ENCODE results near the gene CERK.
"Not testable (repeated sequence)": the region's sequence is repeated elsewhere in the genome, so short reads cannot be mapped to it uniquely, and the experiment has no call there.

The CERK gene

GRCh38 chr22:46748908-46749675, 11.0 kb upstream of the CERK start:
- peak; percentile 57 for DNase-seq

- DNase-seq: no peak
Observed at GRCh38 chr22:46748206-46748907, 10.3 kb upstream of the CERK start.

- no peak for DNase-seq
Observed at GRCh38 chr22:46747646-46748045, 9.6 kb upstream of the CERK start.

- no peak for DNase-seq
Observed at GRCh38 chr22:46746620-46747019, 8.6 kb upstream of the CERK start.

- no peak for DNase-seq
Observed at GRCh38 chr22:46746192-46746591, 8.1 kb upstream of the CERK start.

GRCh38 chr22:46744581-46744980, 6.5 kb upstream of the CERK start:
- DNase-seq: no peak

- no peak for DNase-seq
Observed at GRCh38 chr22:46742576-46743221, 4.6 kb upstream of the CERK start.

GRCh38 chr22:46741974-46742519, 4.0 kb upstream of the CERK start:
- DNase-seq: no peak

DNA sequence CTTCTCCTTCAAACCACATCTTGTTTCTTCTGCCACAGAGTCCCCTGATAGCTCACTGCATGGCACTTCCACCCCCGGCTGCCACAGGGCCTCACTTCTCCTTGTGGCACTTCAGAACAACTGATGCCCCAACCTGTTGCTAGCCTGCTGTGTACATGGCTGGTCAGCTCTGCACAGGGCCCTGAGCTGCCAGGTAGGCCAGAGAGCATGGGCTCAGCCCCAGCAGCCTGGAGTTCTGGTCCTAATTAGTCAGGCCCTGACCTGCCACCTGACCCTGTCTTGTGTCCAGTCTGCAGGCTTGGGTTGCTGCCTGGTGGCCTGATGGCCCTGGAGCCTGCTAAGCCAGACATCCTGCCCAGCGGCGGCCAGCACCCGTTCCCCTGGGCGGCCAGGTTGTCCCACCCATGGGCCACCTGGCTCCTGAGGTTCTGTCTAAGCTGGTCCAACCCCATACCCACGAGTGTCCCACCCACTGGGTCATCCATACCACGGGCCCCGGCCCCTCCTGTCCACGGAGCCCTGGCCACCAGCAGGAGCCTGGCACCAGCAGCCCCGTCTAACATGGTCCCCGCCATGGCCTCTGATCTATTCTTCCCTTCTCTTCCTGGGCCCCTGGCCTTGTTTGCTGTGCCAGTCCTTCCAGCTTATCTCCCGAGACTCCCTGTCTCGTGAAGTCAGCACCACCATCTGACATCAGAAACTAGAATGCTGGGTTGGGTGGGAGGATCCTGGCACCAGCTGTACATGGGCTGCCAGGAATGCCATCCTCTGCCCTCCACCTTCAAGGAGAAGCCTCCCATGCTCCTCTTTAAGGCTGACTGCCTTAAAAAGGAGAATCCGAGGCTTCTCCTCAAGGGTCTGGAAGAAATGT, 3.1 kb upstream of the CERK start:
- DNase-seq: no peak

- DNase-seq: no peak
Observed at GRCh38 chr22:46739094-46739870, 1.2 kb upstream of the CERK start.

- DNase-seq: peak; percentile 42
Observed at GRCh38 chr22:46738647-46739093, 618 bp upstream of the CERK start.

GRCh38 chr22:46737105-46737975, 712 bp downstream of the CERK start:
- peak; percentile 65 for DNase-seq

GRCh38 chr22:46736705-46737104, 1.3 kb downstream of the CERK start:
- no peak for DNase-seq

DNA sequence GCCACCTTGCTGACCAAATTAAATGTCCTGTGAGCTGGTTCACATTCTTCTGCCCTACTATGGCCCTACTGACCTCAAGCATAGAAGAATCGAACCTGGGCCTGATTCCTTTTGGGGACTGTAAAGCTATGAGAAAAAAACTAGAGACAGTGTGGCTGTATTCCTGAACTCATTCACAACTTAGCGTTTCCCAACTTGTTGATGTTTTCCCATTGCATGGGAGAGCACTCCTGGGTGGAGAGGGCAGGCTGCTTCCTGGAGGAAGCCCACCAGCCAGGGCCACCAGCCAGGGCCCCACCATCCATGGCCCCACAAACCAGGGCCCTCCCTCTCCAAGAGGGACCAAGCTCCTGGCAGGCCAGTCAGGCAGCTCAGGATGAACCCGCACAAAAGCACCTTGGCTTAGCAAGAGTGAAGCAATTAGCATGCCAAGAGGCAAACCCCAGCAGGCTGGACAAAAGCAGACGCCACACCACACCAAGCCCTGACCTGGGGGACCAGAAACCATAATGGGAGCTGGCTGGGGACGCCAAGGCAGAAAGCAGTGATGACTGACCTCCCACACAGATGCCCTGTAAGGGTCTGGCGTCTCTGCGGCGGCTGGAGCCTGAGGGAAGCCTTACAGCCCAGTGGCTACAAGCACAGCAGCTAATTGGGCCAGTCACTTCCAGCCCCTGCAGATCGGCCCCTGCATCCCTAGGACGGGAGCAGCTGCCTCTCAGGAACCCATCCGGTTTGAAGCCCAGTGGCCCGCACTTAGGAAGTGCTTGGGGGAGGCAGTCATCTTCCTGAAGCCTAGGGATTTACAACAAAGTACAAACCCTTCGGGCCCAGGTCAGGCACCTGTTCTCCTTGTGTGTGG, 2.1 kb downstream of the CERK start:
- no peak for DNase-seq

GRCh38 chr22:46734830-46735453, 3.1 kb downstream of the CERK start:
- peak; percentile 61 for DNase-seq

- not testable (repeated sequence) for DNase-seq
Observed at GRCh38 chr22:46734213-46734722, 3.8 kb downstream of the CERK start.

DNA sequence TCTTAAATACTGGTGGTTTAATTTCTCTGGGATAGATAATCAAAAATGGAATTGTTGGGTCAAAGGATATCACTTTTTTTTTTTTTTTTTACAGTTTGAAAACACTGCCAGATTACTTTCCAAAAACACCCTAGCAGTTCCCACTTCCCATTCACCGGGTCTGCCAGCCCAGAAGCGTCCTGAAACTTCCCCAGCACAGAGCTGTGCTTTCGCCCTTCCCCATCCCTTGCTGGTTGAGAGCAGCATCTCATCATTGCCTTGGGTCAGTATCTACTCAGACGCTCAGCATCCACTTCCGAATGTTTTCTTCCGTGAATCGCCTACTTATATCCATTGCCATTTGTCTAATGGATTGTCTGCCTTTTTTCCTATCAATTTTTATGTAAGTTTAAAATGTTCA, 5.5 kb downstream of the CERK start:
- no peak for DNase-seq

- DNase-seq: no peak
Observed at GRCh38 chr22:46732041-46732379, 6.0 kb downstream of the CERK start.
